Smooth muscle cell (in vitro differentiated cells): ENCODE data around the gene ACADVL. TPM values are rescaled to one million over a fixed set of nuclear protein-coding genes. Genes with fewer than 3 reads are reported as not detected.

Source experiments
- DNase-seq: peaks from one replicate; lab custom pipeline; 2025; ENCODE audit not compliant: unreplicated experiment; lab: John Stamatoyannopoulos, UW
- H2AFZ ChIP-seq: fragments of 200-600 bp; sonication (generic); 2 replicates; pipeline ENCODE4 v1.6.0; 2016; ENCODE audit warnings: antibody characterized with exemption, low read depth, mild to moderate bottlenecking
- H3F3A ChIP-seq: fragments of 200-600 bp; sonication (generic); 2 replicates; pipeline ENCODE4 v1.6.0; 2017; ENCODE audit warnings: antibody characterized with exemption, low read depth
- H3K27ac ChIP-seq: fragments of 200-600 bp; sonication (generic); 2 replicates; pipeline ENCODE4 v1.5.1; 2016; ENCODE audit warnings: low read depth, mild to moderate bottlenecking
- H3K27me3 ChIP-seq: fragments of 200-600 bp; sonication (generic); 2 replicates; pipeline ENCODE4 v1.6.1; 2016; ENCODE audit warnings: low read depth, mild to moderate bottlenecking
- H3K36me3 ChIP-seq: fragments of 200-600 bp; sonication (generic); 2 replicates; pipeline ENCODE4 v1.5.1; 2016; ENCODE audit warnings: low read depth
- H3K4me1 ChIP-seq: fragments of 200-600 bp; sonication (generic); 2 replicates; pipeline ENCODE4 v1.5.1; 2016; ENCODE audit warnings: low read depth
- H3K4me2 ChIP-seq: fragments of 200-600 bp; sonication (generic); 2 replicates; pipeline ENCODE4 v1.6.0; 2016; ENCODE audit warnings: mild to moderate bottlenecking
- H3K4me3 ChIP-seq: fragments of 200-600 bp; sonication (generic); 2 replicates; pipeline ENCODE4 v1.5.1; 2016; ENCODE audit warnings: mild to moderate bottlenecking
- H3K79me2 ChIP-seq: fragments of 200-600 bp; sonication (generic); 2 replicates; pipeline ENCODE4 v1.6.0; 2016; ENCODE audit warnings: low read depth, mild to moderate bottlenecking
- H3K9ac ChIP-seq: fragments of 200-600 bp; sonication (generic); 2 replicates; pipeline ENCODE4 v1.6.0; 2016; ENCODE audit warnings: low read depth
- H3K9me3 ChIP-seq: fragments of 200-600 bp; sonication (generic); replicated peaks from 2 replicates; pipeline ENCODE4 v1.5.1; 2016; ENCODE audit warnings: low read depth
- H4K20me1 ChIP-seq: fragments of 200-600 bp; sonication (generic); 2 replicates; pipeline ENCODE4 v1.6.0; 2016; ENCODE audit warnings: low read depth
- CTCF ChIP-seq: fragments of 200-600 bp; sonication (generic); IDR thresholded peaks from 2 replicates; pipeline ENCODE4 v1.5.1; 2017; ENCODE audit warnings: borderline replicate concordance, mild to moderate bottlenecking, antibody characterized with exemption; ENCODE audit not compliant: insufficient read depth, poor library complexity, severe bottlenecking
- WGBS: methylation state at CpG from one replicate; pipeline ENCODE4 v1.1.7; 2016; ENCODE audit warnings: low lambda C conversion rate; 5-methylcytosine and 5-hydroxymethylcytosine counted together
- polyA plus RNA-seq: library from polyadenylated mRNA; unstranded; fragments of >200 nt; fragmentation: Nextera tagmentation; extraction: Ambion mirVana; gene quantifications from 2 replicates; pipeline ENCODE4 v1.2.1, GENCODE V29; 2016
- total RNA-seq: library from RNA; depleted of rRNA; stranded (reverse); fragments of >200 nt; gene quantifications from 2 replicates; pipeline ENCODE4 v1.2.3, GENCODE V29; 2014

Gene ACADVL
- total and polyA plus RNA-seq, 2 experiments from 2014 or later = 185 to 331 TPM

GRCh38 chr17:7260651-7261378 lies 41.1 kb downstream of the ACADVL start:
- no peaks in the 10 kb centered on the region for H3K9me3 ChIP-seq
- H3K9ac ChIP-seq = peak overlapping the region; percentile 54
- H3K79me2 ChIP-seq = no peaks in the 10 kb centered on the region
- no peak for DNase-seq
- peaks cover 15% of the 10 kb centered on the region for H3F3A ChIP-seq
- H3K4me2 ChIP-seq = peak overlapping the region; percentile 87
- H3K36me3 ChIP-seq = no peaks in the 10 kb centered on the region
- no peak overlapping the region for H2AFZ ChIP-seq
- H3K4me1 ChIP-seq = peaks cover 5% of the 10 kb centered on the region
- H4K20me1 ChIP-seq = no peaks in the 10 kb centered on the region
- no peak for TF ChIP-seq CTCF
- peaks cover 31% of the 10 kb centered on the region for H3K27me3 ChIP-seq
- WGBS = 9% methylated on average over 41 of the region's 54 CpGs
- peak overlapping the region; percentile 59 for H3K4me3 ChIP-seq
- peak overlapping the region; percentile 63 for H3K27ac ChIP-seq

- Histone ChIP-seq H3K27me3 (peaks cover 31% of the 10 kb centered on the region), H2AFZ (no peak overlapping the region), H3K4me3 (peak overlapping the region; percentile 59), H3K4me2 (peak overlapping the region; percentile 87), H3K9ac (peak overlapping the region; percentile 54), H3K4me1 (peaks cover 5% of the 10 kb centered on the region), H3F3A (peaks cover 15% of the 10 kb centered on the region), H3K27ac (peak overlapping the region; percentile 63), H4K20me1 (no peaks in the 10 kb centered on the region), H3K36me3 (no peaks in the 10 kb centered on the region), H3K79me2 (no peaks in the 10 kb centered on the region), H3K9me3 (no peaks in the 10 kb centered on the region)
- no peak for DNase-seq
- TF ChIP-seq CTCF = no peak
- 4% methylated on average over 55 of the region's 71 CpGs for WGBS
Measured at GRCh38 chr17:7261379-7262191, 41.8 kb downstream of the ACADVL start.

- 6% methylated on average over 42 of the region's 64 CpGs for WGBS
- Histone ChIP-seq H3K4me2 (peak within 1 kb of the TSS; percentile 87), H3K36me3 (no peaks in the 10 kb centered on the region), H3K4me3 (peak within 1 kb of the TSS; percentile 59), H3K4me1 (peaks cover 5% of the 10 kb centered on the region), H3K9ac (peak within 1 kb of the TSS; percentile 54), H3K27me3 (peaks cover 31% of the 10 kb centered on the region), H2AFZ (no peak within 1 kb of the TSS), H3K9me3 (no peaks in the 10 kb centered on the region), H3K27ac (peak within 1 kb of the TSS; percentile 63), H3F3A (peaks cover 15% of the 10 kb centered on the region), H3K79me2 (no peaks in the 10 kb centered on the region), H4K20me1 (no peaks in the 10 kb centered on the region)
- DNase-seq = no peak
- no peak for TF ChIP-seq CTCF
Measured at GRCh38 chr17:7262192-7262934, 42.6 kb downstream of the ACADVL start, which contains the start of gene CLDN7. Gene CLDN7, minus strand, starts transcription at chr17:7262478. Its CDS starts 435 bp downstream, at chr17:7262043.
